Activated effector memory CD4-positive, alpha-beta T cell treated with anti-CD3 and anti-CD28 coated beads, Interleukin-2, amount 50 U/mL, for 16 hours (primary cell): Measurements from ENCODE around the gene COX7A2.

Source experiments
- DNase-seq: peaks from one replicate; pipeline ENCODE4 v3.0.0-alpha.2; 2020

COX7A2 gene

DNA sequence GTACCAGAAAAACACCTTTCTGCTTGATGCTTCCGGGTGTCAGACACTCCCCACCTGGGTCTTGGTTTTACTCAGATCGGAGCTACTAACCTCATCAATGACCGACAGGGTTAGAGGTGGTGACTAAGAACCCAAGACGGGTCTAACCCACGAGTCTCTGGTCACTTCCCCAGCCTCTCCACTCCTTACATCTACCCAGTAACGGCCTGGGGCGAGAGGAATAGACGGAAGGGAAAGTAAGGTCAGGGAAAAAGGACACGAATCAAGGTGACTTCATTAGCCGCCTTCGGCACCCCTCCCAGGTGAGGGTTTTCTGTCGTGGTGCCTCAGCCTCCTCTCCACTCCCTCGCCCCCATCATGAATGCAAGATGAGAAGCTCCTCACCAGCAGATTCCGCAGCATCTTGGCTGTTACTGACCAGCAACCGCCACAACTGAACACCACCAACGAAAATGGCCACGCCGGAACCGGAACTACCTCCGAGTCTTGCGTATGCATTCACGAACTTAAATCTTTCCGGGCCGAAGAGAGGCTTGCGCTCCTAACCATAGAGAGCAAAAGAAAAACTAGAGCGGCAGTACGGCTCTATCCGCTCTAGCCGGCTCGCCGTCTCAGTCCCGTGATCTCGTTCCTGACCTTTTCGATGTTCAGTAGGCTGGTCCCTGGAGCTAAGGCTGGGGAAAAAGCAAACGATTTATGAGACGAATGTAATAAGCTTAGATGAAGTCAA lies at the start of gene COX7A2:
TSS of gene COX7A2 (minus strand) at position 469 of the 730 bp plus-strand sequence. CDS start at position 402, 67 bp downstream.
- peak; percentile 95 for DNase-seq

DNA sequence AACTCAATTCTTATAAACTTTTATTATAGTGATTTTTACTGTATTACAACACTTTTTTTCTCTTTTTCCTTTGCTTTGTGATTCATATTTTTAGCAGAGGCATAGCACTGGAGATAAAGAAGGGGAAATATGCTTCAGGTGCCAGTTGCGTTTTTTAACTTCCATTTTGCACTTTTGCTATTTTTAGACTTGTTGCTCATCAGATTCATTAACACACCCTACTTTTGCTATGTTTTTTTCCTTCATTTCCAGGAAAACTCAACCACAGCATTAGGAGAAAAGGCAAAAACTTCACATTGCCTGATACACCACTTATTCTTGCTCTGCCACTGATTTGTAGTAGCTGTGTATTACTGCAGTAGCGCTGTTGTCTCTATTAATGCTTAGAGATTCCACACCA lies 49.0 kb upstream of the COX7A2 start:
- no peak for DNase-seq

GRCh38 chr6:75291744-75292143 lies 48.1 kb upstream of the COX7A2 start:
- DNase-seq, result no peak

DNA sequence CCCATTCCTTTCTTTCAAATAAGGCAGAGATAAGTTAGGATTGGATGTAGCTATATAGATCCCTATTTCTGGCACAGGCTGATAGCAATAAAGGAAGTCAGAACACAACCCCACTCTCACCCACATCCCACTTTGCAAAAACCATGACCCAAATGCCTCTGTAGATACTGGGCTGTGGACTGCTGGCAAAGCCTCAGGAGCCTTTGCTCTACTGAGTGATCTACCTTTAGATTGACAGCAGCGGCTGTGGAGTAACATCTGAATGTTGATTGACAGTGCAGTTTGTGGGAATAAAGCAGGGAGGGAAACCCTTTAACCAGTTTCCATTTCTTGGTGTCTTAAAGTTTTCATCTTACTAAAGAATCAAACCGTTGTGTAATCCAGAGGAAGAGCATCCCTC lies 47.7 kb upstream of the COX7A2 start:
- no peak for DNase-seq

- DNase-seq, result no peak
Observed at GRCh38 chr6:75290136-75290945, 46.7 kb upstream of the COX7A2 start.

DNA sequence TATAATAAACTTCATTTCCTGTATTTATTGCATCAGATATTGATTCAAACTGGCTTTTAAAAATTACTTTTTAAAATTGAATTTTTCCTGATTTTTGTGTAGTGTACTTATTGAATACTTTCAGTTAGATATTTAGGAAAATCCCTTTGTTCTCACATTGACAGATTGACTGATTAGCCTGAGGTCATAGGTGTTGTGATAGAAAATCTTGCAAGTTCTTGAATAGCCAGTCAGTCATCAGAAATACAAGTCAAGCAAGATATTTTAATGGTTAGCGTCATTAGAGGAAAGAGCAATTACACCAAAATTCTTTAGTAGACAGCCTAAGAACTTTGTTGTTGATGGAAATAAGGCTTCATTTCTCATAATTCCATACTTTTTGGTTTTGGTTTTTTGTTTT lies 44.4 kb upstream of the COX7A2 start:
- no peak for DNase-seq

DNA sequence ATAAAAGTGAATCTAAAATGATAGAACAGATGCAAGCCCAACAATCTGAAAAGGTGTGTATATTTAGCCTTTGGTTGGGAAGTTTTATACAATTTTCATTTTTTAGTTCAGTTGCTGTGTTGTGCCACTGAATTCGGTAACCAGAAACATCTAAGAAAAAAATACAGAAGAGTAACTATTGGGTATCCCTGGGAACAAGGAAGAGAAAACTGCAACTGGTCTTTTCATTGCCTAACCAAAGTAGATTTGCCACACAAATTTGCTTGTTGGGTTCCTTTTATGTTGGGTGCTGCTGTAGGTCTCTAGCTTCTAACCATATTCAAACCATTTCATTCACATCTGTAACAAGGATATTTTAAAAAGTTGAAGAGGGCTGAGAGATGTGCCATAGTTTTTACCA lies 43.8 kb upstream of the COX7A2 start:
- DNase-seq, result no peak

- DNase-seq, result no peak
Observed at GRCh38 chr6:75286955-75287354, 43.4 kb upstream of the COX7A2 start.

DNA sequence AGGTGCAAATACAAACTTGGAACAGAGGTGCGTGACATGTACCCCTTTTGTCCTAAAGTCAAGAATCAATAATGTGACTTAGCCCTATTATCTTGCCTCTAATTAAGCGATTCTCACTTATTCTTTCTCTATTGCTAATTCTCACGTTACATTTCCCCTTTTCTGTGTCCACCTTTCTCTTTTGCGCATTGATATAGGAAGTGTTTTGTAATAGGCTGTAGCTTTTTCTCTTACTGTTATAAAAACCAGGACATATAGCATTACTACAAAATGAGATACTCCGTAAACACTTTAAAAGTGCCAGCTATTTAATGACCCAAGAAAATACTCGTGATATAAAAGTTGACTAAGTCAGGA lies 41.7 kb upstream of the COX7A2 start:
- DNase-seq, result no peak

DNA sequence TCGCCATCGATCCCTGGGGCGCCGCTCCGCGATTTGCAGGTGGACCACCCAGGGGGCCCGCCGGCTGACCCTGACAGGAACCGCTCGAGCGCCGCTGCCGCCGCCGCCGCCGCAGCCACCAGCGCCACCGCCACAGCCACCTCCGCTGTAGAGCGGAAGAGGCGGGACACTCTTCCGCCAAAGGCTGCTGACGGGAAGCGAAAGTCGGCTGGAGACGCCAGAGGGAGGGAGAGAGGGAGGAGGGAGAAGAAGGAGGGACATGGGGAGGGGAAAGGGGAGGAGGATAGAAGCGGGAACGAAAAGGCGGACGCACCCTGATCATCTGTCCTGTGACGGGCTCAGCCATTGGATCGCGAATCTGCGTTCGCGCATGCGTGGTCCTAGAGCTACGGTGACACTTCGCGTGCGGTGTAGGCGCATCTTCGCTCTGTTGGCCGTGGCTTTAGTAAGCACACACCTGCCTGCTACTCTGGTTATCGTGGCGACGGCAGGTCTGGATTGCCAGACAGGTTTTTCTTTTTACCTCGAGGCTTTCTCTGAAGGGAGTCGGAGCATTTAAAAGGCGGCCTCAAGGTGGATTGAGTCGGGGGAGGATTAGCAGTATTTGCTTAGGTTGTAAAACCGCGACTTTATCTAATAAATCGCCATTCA lies 41.2 kb upstream of the COX7A2 start, which contains the start of gene TMEM30A:
TSS of gene TMEM30A (minus strand) at position 161 of the 651 bp plus-strand sequence. CDS start at position 7, 154 bp downstream.
- DNase-seq, result peak; percentile 99

- DNase-seq, result no peak
Observed at GRCh38 chr6:75283907-75284631, 40.5 kb upstream of the COX7A2 start.

DNA sequence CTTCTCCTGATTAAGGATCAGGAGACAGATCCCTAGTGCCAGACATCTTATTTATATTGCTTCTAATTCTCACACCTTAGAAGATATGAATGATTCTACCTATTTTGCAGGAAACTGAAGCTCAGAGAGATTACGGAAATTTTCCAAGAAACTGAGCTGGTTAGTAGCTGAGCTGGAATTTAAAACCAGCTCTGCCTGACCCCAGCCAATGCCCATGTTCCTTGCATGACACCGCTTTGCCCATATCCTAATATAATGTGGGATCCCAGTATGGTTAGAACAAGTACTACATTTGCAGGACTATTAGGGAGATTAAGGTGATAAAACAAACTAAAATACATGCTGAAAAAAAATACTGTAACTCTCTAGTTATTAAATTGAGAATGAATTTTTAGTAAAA lies 39.1 kb upstream of the COX7A2 start:
- no peak for DNase-seq

- DNase-seq, result no peak
Observed at GRCh38 chr6:75281653-75282052, 38.1 kb upstream of the COX7A2 start.

DNA sequence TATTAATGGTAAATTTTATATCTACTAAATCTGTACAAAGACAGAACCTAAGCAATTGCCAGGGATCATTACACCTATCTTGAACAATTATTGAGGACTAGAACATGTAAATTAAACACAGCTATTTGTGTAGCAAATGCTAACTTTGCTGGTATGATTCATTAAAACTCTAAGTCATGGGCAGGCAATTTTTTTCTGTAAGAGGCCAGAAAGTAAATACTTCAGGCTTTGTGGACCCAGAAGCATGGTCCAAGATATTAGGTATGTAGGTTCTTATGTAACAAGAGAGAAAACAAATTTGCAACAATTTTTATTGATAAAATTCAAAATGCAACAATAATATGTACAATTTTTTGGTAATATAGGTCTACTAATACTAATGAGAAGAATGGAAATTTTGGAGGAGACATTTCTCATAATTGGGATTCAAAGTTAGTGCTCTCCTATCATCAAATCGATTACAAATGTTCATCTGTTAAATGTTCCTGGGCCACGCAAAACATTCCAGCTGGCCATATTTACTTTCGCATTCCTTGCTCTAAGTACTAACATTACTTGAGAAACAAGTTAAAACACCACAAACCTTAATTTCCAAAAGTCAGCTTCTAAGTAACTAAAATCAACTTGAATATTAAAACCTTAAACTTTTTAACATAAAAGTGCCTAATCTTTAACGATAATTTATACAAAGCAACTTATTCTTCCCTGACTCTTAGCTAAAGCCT lies 36.7 kb upstream of the COX7A2 start:
- DNase-seq, result no peak

GRCh38 chr6:75279418-75279817 lies 35.8 kb upstream of the COX7A2 start:
- no peak for DNase-seq

GRCh38 chr6:75278474-75279077 lies 35.0 kb upstream of the COX7A2 start:
- DNase-seq, result no peak

DNA sequence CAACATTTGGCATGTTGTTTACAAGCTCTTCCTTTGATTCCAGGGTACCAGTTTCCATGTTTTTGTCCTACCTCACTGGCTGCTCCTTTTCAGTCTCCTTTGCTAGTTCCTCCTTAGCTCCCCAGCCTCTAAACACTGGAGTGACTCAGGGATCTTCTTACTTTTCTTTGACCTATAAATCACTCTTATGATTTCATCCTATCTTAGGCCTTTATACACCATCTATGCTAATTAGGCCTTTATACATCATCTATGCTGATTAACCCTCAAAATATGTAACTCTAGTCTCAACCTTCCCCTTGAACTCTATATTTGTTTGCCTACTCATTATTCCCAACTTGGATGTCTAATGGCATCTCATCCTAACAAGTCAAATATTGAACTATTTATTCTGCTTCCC lies 31.5 kb upstream of the COX7A2 start:
- no peak for DNase-seq

GRCh38 chr6:75273009-75273408 lies 29.4 kb upstream of the COX7A2 start:
- no peak for DNase-seq

DNA sequence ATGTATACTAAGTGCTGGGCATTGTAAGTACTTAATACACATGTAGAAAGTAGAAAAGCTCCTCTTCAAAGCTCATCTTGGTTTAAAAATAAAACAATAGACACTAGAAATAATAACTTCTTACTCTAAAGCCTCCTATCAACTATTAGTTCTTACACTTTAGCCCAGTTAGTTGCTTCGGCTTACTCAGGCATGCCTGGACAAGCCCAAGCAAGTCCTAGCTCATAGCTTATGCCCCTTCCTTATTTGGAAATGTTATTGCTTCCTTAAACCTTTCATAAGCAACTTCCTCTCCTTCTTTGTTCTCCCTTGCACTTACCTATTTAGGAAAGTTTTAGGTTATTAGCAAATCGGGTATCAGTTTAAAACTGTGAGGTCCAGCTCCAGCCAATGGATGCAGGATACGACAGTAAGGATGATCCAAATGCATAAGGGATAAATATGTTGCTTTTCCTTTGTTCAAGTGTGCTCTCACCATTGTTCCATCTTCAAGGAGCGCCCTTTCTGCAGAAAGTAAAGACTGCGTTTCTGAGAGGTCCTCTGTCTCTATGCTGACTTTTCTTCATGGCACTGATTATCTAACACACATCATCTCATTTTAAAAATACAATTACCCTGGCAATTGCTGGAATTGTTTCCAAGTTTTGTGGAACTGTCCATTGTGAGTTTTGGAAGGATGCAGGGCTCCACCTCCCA lies 28.7 kb upstream of the COX7A2 start:
- no peak for DNase-seq

GRCh38 chr6:75268988-75269354 lies 25.4 kb upstream of the COX7A2 start:
- DNase-seq, result no peak
